NT2/D1 (cell line): ENCODE data around the gene NUTF2.
A peak's percentile ranks its signal among the peaks of the same experiment; 100 is the strongest.

Experiments used
- DNase-seq: peaks from one replicate; pipeline ENCODE4 v3.0.0-alpha.2; 2011; ENCODE audit warnings: low read depth, low spot score
- H3K27me3 ChIP-seq: 2 replicates; pipeline ENCODE4 v1.6.0; 2011; ENCODE audit warnings: mild to moderate bottlenecking; ENCODE audit not compliant: insufficient read length, insufficient read depth
- H3K36me3 ChIP-seq: 2 replicates; pipeline ENCODE4 v1.6.1; 2011; ENCODE audit warnings: mild to moderate bottlenecking, low read length, mixed read lengths; ENCODE audit not compliant: insufficient read depth, insufficient read length
- H3K4me1 ChIP-seq: 2 replicates; pipeline ENCODE4 v1.5.1; 2011; ENCODE audit not compliant: insufficient read depth, insufficient read length
- H3K4me3 ChIP-seq: 2 replicates; pipeline ENCODE4 v1.5.1; 2011; ENCODE audit warnings: low read depth; ENCODE audit not compliant: insufficient read length
- H3K9ac ChIP-seq: 2 replicates; pipeline ENCODE4 v1.6.0; 2011; ENCODE audit warnings: low read depth; ENCODE audit not compliant: insufficient read length
- H3K9me3 ChIP-seq: 2 replicates; pipeline ENCODE4 v1.5.1; 2011; ENCODE audit warnings: mild to moderate bottlenecking, low read length; ENCODE audit not compliant: insufficient read depth
- SUZ12 ChIP-seq: IDR thresholded peaks from 2 replicates; pipeline ENCODE4 v1.6.1; 2011; ENCODE audit not compliant: insufficient read length, insufficient read depth; ENCODE audit errors: extremely low read depth
- YY1 ChIP-seq: IDR thresholded peaks from 2 replicates; pipeline ENCODE4 v1.6.1; 2011; ENCODE audit not compliant: insufficient read length, insufficient read depth
- ZNF274 ChIP-seq: IDR thresholded peaks from 2 replicates; pipeline ENCODE4 v1.6.1; 2011; ENCODE audit warnings: mild to moderate bottlenecking, low read depth, low read length

NUTF2 gene

DNA sequence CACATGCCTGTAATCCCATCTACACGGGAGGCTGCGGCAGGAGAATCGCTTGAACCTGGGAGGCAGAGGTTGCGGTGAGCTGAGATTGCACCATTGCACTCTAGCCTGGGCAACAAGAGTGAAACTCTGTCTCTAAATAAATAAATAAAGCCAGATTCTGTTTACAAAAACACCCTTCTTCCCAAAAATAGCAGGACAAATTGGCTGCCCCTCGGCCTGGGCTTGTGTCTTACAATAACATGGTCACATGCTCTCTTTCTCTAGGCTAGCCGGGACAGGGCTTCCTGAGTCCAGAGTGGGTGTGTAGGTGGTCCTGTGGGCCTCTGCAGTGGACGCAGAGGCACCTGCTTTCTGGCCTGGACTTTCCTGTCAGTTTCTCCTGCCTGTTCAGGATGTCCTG is 22.9 kb downstream of the NUTF2 start:
- Histone ChIP-seq H3K9me3 (no peaks in the 10 kb centered on the region), H3K9ac (no peak overlapping the region), H3K36me3 (peaks cover 74% of the 10 kb centered on the region), H3K4me3 (no peak overlapping the region), H3K27me3 (no peaks in the 10 kb centered on the region), H3K4me1 (peaks cover 5% of the 10 kb centered on the region)
- no peak for TF ChIP-seq SUZ12
- TF ChIP-seq YY1: no peak
- no peak for TF ChIP-seq ZNF274
- DNase-seq: no peak

DNA sequence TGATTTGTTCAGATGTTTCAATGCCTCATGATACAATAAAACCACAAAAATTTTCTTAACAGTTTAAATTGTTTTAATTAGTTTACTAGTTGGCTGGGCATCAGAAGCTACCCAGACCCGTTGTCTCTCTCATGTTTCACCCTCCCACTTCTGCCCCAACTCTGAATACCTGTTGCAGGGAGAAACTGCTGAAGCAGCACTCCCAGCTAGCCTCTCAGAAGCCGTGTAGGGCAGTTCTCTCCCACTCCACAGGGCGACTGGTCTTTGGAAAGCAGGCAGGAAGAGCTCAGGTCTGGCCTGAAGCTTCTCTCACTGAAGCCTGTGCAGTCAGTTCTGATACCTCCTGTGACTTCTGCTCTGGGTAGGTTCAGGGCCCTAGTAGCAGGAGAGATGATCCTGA is 24.5 kb downstream of the NUTF2 start:
- no peak overlapping the region for H3K9ac ChIP-seq
- H3K36me3 ChIP-seq: peaks cover 74% of the 10 kb centered on the region
- H3K27me3 ChIP-seq: no peaks in the 10 kb centered on the region
- peaks cover 3% of the 10 kb centered on the region for H3K4me1 ChIP-seq
- TF ChIP-seq YY1: no peak
- TF ChIP-seq ZNF274: no peak
- no peak for TF ChIP-seq SUZ12
- no peak overlapping the region for H3K4me3 ChIP-seq
- no peaks in the 10 kb centered on the region for H3K9me3 ChIP-seq
- DNase-seq: no peak

DNA sequence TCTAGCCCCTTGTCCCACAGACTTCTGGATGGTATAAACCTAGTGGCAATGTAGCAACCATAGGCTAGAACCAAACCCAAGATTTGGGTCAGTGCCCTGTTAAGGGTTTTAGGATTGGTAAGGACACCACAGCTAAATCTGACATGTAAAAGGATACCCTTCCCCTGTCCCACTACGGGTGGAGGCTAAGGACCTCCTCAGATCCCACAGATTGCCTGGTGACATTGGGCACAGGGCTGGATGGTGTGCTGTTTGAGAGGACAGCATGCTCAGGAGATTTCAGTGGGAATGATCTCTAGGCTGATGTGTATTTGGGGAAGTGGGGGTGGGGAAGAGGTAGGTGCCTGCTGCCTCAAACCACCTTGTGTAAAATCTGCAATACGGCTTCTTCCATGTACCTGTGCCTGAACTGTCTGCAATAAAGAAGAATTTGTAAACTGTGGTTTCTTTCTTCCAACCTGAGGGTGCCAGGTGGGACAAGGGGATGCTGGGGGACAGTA is 25.4 kb downstream of the NUTF2 start:
- DNase-seq: no peak
- H3K27me3 ChIP-seq: no peaks in the 10 kb centered on the region
- TF ChIP-seq SUZ12 (no peak), ZNF274 (no peak), YY1 (no peak)
- H3K9ac ChIP-seq: peak overlapping the region; percentile 11
- H3K9me3 ChIP-seq: no peaks in the 10 kb centered on the region
- H3K4me3 ChIP-seq: no peak overlapping the region
- H3K36me3 ChIP-seq: peaks cover 74% of the 10 kb centered on the region
- peaks cover 3% of the 10 kb centered on the region for H3K4me1 ChIP-seq

DNA sequence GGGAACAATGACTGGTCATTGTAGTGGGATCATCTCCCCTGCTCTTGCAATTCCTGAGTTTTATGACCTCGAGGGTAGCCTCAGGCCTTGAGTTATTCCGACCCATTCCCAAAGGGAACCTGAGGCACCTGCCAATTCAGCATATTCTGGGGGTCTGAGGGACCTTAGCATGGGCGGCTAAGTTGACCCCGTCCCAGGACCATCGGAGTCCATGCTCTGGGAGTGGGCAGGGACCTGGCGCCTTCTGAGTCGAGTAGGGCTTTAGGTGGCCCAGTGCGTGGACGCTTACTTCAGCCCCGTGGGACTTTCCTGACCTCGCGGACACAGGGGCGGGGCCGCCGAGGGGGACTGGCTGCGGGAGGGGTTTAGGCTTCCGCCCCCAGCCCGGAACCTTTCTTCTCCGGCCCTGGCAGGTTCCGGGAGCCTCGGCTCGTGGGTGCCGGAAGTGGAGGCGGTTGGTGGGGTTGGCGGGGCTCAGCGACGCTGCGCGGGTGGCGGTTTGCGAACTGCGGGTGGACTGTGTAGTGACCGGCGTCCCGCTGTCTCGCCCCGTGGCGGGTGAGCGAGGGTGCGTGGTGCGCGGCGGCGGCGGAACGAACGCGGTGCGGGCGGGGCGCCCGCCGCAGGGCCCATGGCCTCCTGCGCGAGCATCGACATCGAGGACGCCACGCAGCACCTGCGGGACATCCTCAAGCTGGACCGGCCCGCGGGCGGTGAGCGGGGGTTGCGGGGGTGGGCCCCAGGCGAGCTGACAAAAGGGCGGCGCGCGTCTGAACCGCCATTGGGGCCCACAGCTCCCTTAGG is 26.1 kb downstream of the NUTF2 start, which contains the start of gene EDC4:
TSS of gene EDC4 (plus strand) at position 422 of the 804 bp plus-strand sequence. CDS start at position 632, 210 bp downstream.
- peaks cover 74% of the 10 kb centered on the region for H3K36me3 ChIP-seq
- H3K4me3 ChIP-seq: peak within 1 kb of the TSS; percentile 96
- TF ChIP-seq ZNF274 (no peak), YY1 (no peak), SUZ12 (no peak)
- H3K9ac ChIP-seq: peak within 1 kb of the TSS; percentile 97
- DNase-seq: no peak
- H3K4me1 ChIP-seq: peaks cover 3% of the 10 kb centered on the region
- no peaks in the 10 kb centered on the region for H3K9me3 ChIP-seq
- H3K27me3 ChIP-seq: no peaks in the 10 kb centered on the region

DNA sequence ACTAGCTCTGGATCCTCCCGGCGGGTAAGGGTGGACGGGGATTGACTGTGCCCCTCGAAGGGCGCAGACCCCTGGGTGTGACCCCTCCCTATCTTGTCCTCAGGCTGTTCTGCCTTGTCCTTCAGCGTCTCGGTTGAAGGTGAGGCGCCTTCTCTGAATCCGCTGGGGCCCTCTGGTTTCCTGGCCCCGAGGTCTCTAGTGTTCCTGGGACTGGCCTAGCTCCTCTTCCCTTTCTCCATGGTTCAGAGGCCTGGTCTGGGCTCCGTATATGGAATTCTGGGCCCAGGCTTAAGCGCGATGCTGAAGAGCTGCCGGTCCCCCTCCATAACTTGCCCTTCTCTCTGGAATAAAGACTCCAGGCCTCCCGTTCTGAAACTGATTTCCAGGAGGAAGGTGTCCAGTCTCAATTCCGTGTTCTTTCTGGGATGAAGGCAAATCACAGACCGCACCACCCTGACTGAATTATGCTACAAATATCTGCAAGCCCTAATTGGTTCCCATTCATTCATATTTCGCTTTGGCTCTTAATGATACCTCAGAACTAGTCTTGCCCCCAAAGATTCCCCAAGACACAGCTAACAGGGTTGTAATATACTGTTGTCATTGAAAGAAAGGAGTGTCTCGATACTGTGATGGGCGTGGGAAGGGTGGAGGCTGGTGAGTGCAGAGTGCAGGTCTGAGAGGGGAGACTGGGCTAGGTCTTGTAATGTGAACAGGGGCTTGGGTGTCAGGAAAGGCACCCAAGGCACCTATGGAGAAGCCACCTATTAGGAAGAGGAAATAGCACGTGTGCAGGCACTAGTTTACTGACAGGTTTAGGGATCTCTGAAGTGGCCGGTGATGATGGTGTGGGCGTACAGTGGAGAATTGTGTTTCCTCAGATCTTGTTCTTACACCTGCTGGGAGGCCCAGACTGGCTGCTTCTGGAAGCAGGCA is 27.0 kb downstream of the NUTF2 start:
- H3K9me3 ChIP-seq: no peaks in the 10 kb centered on the region
- no peak for TF ChIP-seq ZNF274
- TF ChIP-seq YY1: no peak
- TF ChIP-seq SUZ12: no peak
- peak overlapping the region; percentile 97 for H3K9ac ChIP-seq
- peaks cover 74% of the 10 kb centered on the region for H3K36me3 ChIP-seq
- H3K4me1 ChIP-seq: peaks cover 3% of the 10 kb centered on the region
- H3K4me3 ChIP-seq: peak overlapping the region; percentile 96
- no peaks in the 10 kb centered on the region for H3K27me3 ChIP-seq
- DNase-seq: no peak

DNA sequence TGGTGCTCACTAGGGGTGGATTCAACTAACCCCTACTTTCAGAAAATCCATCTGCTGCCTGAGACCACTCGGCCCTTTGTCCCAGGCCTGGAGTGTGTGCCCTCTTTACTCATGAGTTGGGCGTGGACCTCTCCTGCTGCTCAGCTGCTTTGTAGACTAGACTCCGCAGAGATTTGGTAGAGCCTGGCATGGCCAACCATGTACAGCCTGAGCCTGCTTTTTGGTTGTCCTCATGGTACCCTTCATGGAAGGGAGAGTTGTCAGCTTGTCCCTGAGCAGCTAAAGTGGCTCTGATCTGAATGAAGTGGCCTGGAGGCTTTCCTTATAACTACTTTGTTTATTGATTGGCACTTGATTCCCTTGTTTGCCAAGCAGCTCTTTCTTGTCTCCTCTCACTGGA is 27.6 kb downstream of the NUTF2 start:
- H3K4me3 ChIP-seq: peak overlapping the region; percentile 96
- H3K4me1 ChIP-seq: peaks cover 3% of the 10 kb centered on the region
- DNase-seq: no peak
- no peak for TF ChIP-seq ZNF274
- no peak for TF ChIP-seq SUZ12
- TF ChIP-seq YY1: no peak
- no peaks in the 10 kb centered on the region for H3K27me3 ChIP-seq
- H3K9ac ChIP-seq: peak overlapping the region; percentile 97
- no peaks in the 10 kb centered on the region for H3K9me3 ChIP-seq
- H3K36me3 ChIP-seq: peaks cover 74% of the 10 kb centered on the region
